ENCODE data around the gene B3GAT3.

The B3GAT3 gene

GRCh38 chr11:62600367-62601121, 21.2 kb downstream of the B3GAT3 start:
- H3K4me3 ChIP-seq (ENCODE audit: low read depth, low read length): peak overlapping the region; percentile 77
- TF ChIP-seq, protein P1, sequence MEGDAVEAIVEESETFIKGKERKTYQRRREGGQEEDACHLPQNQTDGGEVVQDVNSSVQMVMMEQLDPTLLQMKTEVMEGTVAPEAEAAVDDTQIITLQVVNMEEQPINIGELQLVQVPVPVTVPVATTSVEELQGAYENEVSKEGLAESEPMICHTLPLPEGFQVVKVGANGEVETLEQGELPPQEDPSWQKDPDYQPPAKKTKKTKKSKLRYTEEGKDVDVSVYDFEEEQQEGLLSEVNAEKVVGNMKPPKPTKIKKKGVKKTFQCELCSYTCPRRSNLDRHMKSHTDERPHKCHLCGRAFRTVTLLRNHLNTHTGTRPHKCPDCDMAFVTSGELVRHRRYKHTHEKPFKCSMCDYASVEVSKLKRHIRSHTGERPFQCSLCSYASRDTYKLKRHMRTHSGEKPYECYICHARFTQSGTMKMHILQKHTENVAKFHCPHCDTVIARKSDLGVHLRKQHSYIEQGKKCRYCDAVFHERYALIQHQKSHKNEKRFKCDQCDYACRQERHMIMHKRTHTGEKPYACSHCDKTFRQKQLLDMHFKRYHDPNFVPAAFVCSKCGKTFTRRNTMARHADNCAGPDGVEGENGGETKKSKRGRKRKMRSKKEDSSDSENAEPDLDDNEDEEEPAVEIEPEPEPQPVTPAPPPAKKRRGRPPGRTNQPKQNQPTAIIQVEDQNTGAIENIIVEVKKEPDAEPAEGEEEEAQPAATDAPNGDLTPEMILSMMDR (IDR thresholded peaks at IDR 0.05; ENCODE audit: low read depth, low read length, missing control alignments): no peak
- in situ Hi-C loops (cut with HindIII; ENCODE audit: low sequenced_read_pairs): no loop called here
- no peak for DNase-seq (ENCODE audit: low read depth)

GRCh38 chr11:62599901-62600300, 21.9 kb downstream of the B3GAT3 start:
- peak overlapping the region; percentile 77 for H3K4me3 ChIP-seq (ENCODE audit: low read depth, low read length)
- TF ChIP-seq, protein P1 (IDR thresholded peaks at IDR 0.05; ENCODE audit: low read depth, low read length, missing control alignments): no peak
- in situ Hi-C loops (cut with HindIII; ENCODE audit: low sequenced_read_pairs): no loop called here
- DNase-seq (ENCODE audit: low read depth): no peak

DNA sequence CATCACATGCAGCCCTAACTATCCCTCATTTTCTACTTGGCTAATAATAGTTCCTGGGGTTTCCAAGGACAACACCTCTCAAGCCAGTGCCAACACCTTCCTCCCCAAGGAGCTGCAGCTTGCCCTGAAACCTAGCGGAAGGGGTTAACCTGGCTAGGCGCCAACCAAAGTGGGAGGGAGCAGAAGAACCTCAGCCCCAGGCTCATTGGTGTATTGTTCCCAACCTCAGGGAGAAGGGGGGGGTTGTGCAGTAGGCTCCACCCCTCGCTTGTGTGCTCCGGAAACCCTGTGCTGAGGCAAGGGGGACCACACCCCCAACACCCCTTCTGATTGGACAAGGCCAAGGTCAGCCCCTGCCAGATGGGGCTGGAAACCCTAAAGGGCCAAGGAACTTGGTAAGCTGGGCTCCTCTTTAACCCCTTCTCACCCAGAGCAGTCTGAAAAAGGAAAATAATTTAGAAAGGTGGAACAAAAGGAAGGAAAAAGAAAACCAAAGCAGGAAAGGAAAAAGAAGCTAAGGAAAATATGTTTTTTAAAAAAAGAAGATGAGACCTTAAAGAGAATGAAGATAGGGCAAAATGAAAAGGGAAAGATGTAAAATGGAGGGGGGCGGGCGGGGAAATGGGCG, 22.6 kb downstream of the B3GAT3 start:
- in situ Hi-C loops (cut with HindIII; ENCODE audit: low sequenced_read_pairs): no loop called here
- TF ChIP-seq, protein P1 (IDR thresholded peaks at IDR 0.05; ENCODE audit: low read depth, low read length, missing control alignments): no peak
- peak overlapping the region; percentile 77 for H3K4me3 ChIP-seq (ENCODE audit: low read depth, low read length)
- peak; percentile 95 for DNase-seq (ENCODE audit: low read depth)

- no peak for DNase-seq (ENCODE audit: low read depth)
- TF ChIP-seq, protein P1 (IDR thresholded peaks at IDR 0.05; ENCODE audit: low read depth, low read length, missing control alignments): no peak
- H3K4me3 ChIP-seq (ENCODE audit: low read depth, low read length): no peak overlapping the region
- in situ Hi-C loops (cut with HindIII; ENCODE audit: low sequenced_read_pairs): no loop called here
Measured at GRCh38 chr11:62595124-62595523, 26.7 kb downstream of the B3GAT3 start.

DNA sequence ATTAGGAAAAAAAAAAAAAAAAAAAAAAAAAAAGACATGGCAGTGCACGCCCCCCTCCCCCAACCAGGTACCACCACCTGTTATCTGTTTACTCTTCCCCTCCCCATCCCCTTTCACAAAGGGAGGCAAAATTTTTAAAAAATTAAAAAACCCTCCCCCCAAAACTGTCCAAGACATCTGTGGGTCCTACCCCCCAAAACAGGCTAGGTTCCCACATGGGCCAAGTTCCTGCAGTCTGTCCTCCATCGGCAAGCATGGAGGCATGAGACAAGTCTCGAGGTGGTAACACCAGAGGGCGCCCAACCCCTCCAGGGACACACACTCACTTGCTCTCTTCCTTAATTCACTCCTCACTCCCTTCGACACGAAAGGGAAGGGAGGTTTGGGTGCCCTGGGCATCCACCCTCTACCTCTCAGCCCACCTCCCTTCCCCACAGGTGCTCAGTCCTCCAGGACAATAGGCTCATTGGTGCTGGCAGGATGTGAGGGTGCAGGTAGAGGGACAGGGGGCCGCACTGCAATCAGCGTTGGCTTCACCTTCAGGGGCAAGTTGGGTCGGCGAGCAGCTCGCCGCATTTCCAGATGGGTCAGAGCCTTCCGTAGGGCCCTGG, 28.2 kb downstream of the B3GAT3 start:
- TF ChIP-seq, protein P1 (IDR thresholded peaks at IDR 0.05; ENCODE audit: low read depth, low read length, missing control alignments): peak; percentile 71
- no peak overlapping the region for H3K4me3 ChIP-seq (ENCODE audit: low read depth, low read length)
- in situ Hi-C loops (cut with HindIII; ENCODE audit: low sequenced_read_pairs): no loop called here
- no peak for DNase-seq (ENCODE audit: low read depth)

GRCh38 chr11:62592989-62593421, 28.8 kb downstream of the B3GAT3 start:
- H3K4me3 ChIP-seq (ENCODE audit: low read depth, low read length): no peak overlapping the region
- in situ Hi-C loops (cut with HindIII; ENCODE audit: low sequenced_read_pairs): no loop called here

More at GRCh38 chr11:62592989-62593421, 28.8 kb downstream of the B3GAT3 start:
- TF ChIP-seq, protein P1 (IDR thresholded peaks at IDR 0.05; ENCODE audit: low read depth, low read length, missing control alignments): no peak
- DNase-seq (ENCODE audit: low read depth): no peak

Data from astrocyte of the cerebellum (primary cell).